AG09319 (cell line): Measurements from ENCODE around the gene TRIP13.

ENCODE experiments used
- DNase-seq: peaks from one replicate; pipeline ENCODE4 v3.0.0-alpha.2; 2010; ENCODE audit warnings: low read depth; ENCODE audit errors: extremely low read depth
- TF ChIP-seq, protein P1 (sequence below): IDR thresholded peaks from 2 replicates; pipeline ENCODE4 v1.5.1; 2011; ENCODE audit warnings: low read depth, mild to moderate bottlenecking, inconsistent platforms, low read length, moderate library complexity

Gene TRIP13

DNA sequence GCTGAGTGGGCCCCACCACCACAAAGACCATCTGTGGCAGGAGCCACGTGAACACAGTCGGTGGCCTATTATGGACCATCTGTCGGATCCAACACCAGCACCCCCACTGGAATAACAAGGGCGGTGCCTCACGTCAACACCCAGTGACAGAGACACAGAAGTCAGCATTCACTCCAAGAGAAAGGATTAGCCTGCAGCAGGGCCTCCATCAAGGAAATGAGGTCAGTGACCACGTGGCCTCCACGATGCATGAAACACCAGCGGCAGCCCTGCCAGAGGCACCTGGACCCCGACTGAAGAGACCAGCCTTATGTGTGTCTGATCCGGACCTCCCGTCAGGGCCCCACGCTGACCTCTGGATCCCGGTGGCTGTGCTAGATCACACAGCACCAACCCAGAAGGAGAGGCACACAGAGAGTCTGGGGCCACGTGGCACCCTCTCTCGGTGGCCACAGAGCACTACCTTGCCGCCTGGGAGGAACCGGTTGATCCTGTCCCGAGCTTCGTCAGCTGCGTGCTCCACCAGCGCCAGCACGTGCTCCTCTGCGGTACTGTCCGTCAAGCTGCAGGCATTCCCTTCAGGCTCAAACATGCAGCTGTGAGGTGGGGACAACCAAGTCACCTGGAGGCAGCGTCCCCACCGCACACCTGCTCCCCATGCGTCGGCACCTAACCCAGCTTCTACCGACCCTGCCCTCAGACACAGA is 9.1 kb upstream of the TRIP13 start:
- no peak for DNase-seq

DNA sequence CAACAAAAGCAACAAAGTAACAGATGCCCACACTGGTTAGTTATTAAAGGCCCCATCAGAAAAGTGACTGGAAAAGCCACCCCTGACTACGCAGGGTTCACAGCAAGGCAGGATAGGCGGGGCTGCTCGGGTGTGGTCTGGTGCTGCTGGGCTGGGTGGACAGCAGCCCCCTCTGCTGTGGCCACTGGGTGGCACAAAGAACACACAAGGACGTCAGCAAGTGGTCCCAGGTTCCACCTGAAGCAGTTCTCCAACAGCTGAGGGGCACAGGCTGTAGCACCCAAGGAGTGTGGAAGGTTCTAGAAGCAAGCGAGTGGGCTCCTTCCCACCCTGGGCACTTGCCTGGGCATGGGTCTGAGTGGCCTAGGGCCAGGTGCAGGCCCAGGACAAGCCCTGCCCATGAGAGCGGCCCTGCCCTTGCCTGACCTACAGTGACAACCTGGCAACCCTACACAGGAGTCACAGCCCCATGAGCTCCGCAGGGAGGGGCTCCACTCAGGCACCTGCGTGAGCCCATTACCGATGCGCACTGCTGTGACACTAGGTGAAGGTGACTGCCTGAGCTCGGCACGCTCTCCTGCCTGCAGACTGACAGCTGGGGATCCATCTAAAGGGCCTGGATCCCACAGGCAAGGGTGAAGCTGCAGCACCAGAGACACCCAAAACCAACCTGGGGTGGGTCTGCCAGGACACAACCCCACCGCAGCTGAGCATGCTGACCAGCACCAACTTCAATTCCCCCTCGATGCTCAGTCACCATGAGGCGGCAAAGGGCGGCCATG is 8.1 kb upstream of the TRIP13 start:
- TF ChIP-seq, protein P1, sequence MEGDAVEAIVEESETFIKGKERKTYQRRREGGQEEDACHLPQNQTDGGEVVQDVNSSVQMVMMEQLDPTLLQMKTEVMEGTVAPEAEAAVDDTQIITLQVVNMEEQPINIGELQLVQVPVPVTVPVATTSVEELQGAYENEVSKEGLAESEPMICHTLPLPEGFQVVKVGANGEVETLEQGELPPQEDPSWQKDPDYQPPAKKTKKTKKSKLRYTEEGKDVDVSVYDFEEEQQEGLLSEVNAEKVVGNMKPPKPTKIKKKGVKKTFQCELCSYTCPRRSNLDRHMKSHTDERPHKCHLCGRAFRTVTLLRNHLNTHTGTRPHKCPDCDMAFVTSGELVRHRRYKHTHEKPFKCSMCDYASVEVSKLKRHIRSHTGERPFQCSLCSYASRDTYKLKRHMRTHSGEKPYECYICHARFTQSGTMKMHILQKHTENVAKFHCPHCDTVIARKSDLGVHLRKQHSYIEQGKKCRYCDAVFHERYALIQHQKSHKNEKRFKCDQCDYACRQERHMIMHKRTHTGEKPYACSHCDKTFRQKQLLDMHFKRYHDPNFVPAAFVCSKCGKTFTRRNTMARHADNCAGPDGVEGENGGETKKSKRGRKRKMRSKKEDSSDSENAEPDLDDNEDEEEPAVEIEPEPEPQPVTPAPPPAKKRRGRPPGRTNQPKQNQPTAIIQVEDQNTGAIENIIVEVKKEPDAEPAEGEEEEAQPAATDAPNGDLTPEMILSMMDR, result no peak
- DNase-seq, result no peak

More for the DNA sequence above, 9.1 kb upstream of the TRIP13 start:
- TF ChIP-seq, protein P1, result no peak

- TF ChIP-seq, protein P1, result no peak
- DNase-seq, result no peak
Measured at GRCh38 chr5:885127-885442, 7.6 kb upstream of the TRIP13 start.

- DNase-seq, result no peak
- TF ChIP-seq, protein P1, result no peak
Measured at GRCh38 chr5:885529-885928, 7.2 kb upstream of the TRIP13 start.

GRCh38 chr5:886036-886435 is 6.6 kb upstream of the TRIP13 start:
- no peak for DNase-seq
- TF ChIP-seq, protein P1, result no peak

- DNase-seq, result no peak
Measured at GRCh38 chr5:886716-887325, 5.9 kb upstream of the TRIP13 start.

More at GRCh38 chr5:886716-887325, 5.9 kb upstream of the TRIP13 start:
- TF ChIP-seq, protein P1, result no peak
